Hepatocyte (in vitro differentiated cells): Measurements from ENCODE around the gene GNAT2. TPM values are rescaled to one million over a fixed set of nuclear protein-coding genes. Genes with fewer than 3 reads are reported as not detected.

Source experiments
- DNase-seq: peaks from one replicate; pipeline ENCODE4 v3.0.0-alpha.2; 2016; ENCODE audit warnings: low spot score
- H2AFZ ChIP-seq: fragments of 200-600 bp; sonication (generic); 2 replicates; pipeline ENCODE4 v1.6.0; 2016; ENCODE audit warnings: antibody characterized with exemption, mild to moderate bottlenecking
- H3K27ac ChIP-seq: fragments of 200-600 bp; sonication (generic); 2 replicates; pipeline ENCODE4 v1.5.1; 2016; ENCODE audit warnings: mild to moderate bottlenecking
- H3K27me3 ChIP-seq: fragments of 200-600 bp; sonication (generic); 2 replicates; pipeline ENCODE4 v1.6.1; 2016
- H3K36me3 ChIP-seq: fragments of 200-600 bp; sonication (generic); replicated peaks from 2 replicates; pipeline ENCODE4 v1.5.1; 2016; ENCODE audit warnings: low read depth; ENCODE audit not compliant: insufficient read depth
- H3K4me1 ChIP-seq: fragments of 200-600 bp; sonication (generic); 2 replicates; pipeline ENCODE4 v1.5.1; 2016; ENCODE audit warnings: mild to moderate bottlenecking, moderate library complexity; ENCODE audit not compliant: insufficient read depth
- H3K4me2 ChIP-seq: fragments of 200-600 bp; sonication (generic); 2 replicates; pipeline ENCODE4 v1.6.0; 2016
- H3K4me3 ChIP-seq: fragments of 200-600 bp; sonication (generic); 2 replicates; pipeline ENCODE4 v1.5.1; 2016; ENCODE audit warnings: mild to moderate bottlenecking
- H3K79me2 ChIP-seq: fragments of 200-600 bp; sonication (generic); 2 replicates; pipeline ENCODE4 v1.6.0; 2017; ENCODE audit warnings: mild to moderate bottlenecking
- H3K9me2 ChIP-seq: fragments of 200-600 bp; sonication (generic); replicated peaks from 2 replicates; pipeline ENCODE4 v1.6.0; 2017; ENCODE audit warnings: mild to moderate bottlenecking; ENCODE audit not compliant: insufficient read depth
- H3K9me3 ChIP-seq: fragments of 200-600 bp; sonication (generic); 2 replicates; pipeline ENCODE4 v1.5.1; 2016; ENCODE audit warnings: low read depth, mild to moderate bottlenecking
- H4K20me1 ChIP-seq: fragments of 200-600 bp; sonication (generic); 2 replicates; pipeline ENCODE4 v1.6.0; 2016; ENCODE audit warnings: mild to moderate bottlenecking; ENCODE audit not compliant: insufficient read depth, poor library complexity, severe bottlenecking
- CTCF ChIP-seq: fragments of 200-600 bp; sonication (generic); IDR thresholded peaks from 2 replicates; pipeline ENCODE4 v1.5.1; 2016; ENCODE audit warnings: antibody characterized with exemption, mild to moderate bottlenecking; ENCODE audit not compliant: poor library complexity
- EZH2 ChIP-seq: fragments of 200-600 bp; sonication (generic); IDR thresholded peaks from 2 replicates; pipeline ENCODE4 v1.6.1; 2016; ENCODE audit warnings: antibody characterized with exemption, mild to moderate bottlenecking, borderline replicate concordance
- EZH2phosphoT487 ChIP-seq: fragments of 200-600 bp; sonication (generic); IDR thresholded peaks from one replicate; pipeline ENCODE4 v1.6.1; 2018; ENCODE audit warnings: antibody characterized with exemption, mild to moderate bottlenecking, low read depth, moderate library complexity; ENCODE audit not compliant: unreplicated experiment, severe bottlenecking
- WGBS: methylation state at CpG from one replicate; pipeline ENCODE4 v1.1.6; 2016; ENCODE audit warnings: low lambda C conversion rate; ENCODE audit errors: missing lambda C conversion rate; 5-methylcytosine and 5-hydroxymethylcytosine counted together
- polyA plus RNA-seq: library from polyadenylated mRNA; unstranded; fragments of >200 nt; fragmentation: Nextera tagmentation; extraction: Ambion mirVana; gene quantifications from 2 replicates; pipeline ENCODE4 v1.2.1, GENCODE V29; 2016
- total RNA-seq: library from RNA; depleted of rRNA; stranded (reverse); fragments of >200 nt; gene quantifications from 2 replicates; pipeline ENCODE4 v1.2.3, GENCODE V29; 2014

Gene GNAT2
- total and polyA plus RNA-seq, 2 experiments from 2014 or later, result 0.18 TPM; not detected in 1

DNA sequence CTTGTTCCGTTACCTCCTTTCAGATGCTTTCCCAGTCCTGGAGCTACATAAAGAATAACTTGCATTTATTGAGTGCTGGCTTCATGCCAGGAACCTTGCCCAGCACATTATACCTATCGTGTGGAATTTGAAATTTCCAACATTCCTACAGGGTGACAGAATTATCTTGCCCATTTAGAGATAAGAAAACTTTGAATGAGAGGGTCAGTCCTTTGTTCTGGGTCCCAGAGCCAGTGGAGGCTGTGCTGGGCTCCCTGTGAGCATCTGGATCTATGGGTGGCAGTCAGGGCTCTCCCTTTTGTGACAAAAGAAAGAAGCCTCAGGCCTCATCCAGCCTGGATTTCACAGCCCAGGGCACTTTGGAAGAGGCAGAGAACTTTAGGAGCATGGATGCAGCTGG is 39.7 kb upstream of the GNAT2 start:
- TF ChIP-seq CTCF (no peak), EZH2phosphoT487 (no peak), EZH2 (no peak)
- Histone ChIP-seq H3K36me3 (no peaks in the 10 kb centered on the region), H2AFZ (no peak overlapping the region), H3K27ac (no peak overlapping the region), H3K4me3 (no peak overlapping the region), H3K4me2 (no peak overlapping the region), H4K20me1 (no peaks in the 10 kb centered on the region), H3K9me2 (no peaks in the 10 kb centered on the region), H3K79me2 (peaks cover 6% of the 10 kb centered on the region), H3K27me3 (no peaks in the 10 kb centered on the region), H3K4me1 (peaks cover 9% of the 10 kb centered on the region), H3K9me3 (no peaks in the 10 kb centered on the region)
- peak; percentile 30 for DNase-seq
- WGBS, result 80% methylated on average over 2 of the region's 2 CpGs

GRCh38 chr1:109658533-109659042 is 39.2 kb upstream of the GNAT2 start:
- Histone ChIP-seq H4K20me1 (no peaks in the 10 kb centered on the region), H3K27ac (no peak overlapping the region), H3K9me2 (no peaks in the 10 kb centered on the region), H3K4me2 (no peak overlapping the region), H3K36me3 (no peaks in the 10 kb centered on the region), H3K4me1 (peaks cover 9% of the 10 kb centered on the region), H3K4me3 (no peak overlapping the region), H3K27me3 (no peaks in the 10 kb centered on the region), H3K79me2 (peaks cover 6% of the 10 kb centered on the region), H2AFZ (no peak overlapping the region), H3K9me3 (no peaks in the 10 kb centered on the region)
- WGBS, result 64% methylated on average over 3 of the region's 3 CpGs
- TF ChIP-seq EZH2, result no peak
- TF ChIP-seq EZH2phosphoT487, result no peak
- TF ChIP-seq CTCF, result no peak
- no peak for DNase-seq

- TF ChIP-seq EZH2, result no peak
- no peak for TF ChIP-seq EZH2phosphoT487
- TF ChIP-seq CTCF, result no peak
- Histone ChIP-seq H4K20me1 (no peaks in the 10 kb centered on the region), H3K79me2 (peaks cover 6% of the 10 kb centered on the region), H3K4me3 (no peak overlapping the region), H3K4me1 (peaks cover 9% of the 10 kb centered on the region), H3K27me3 (no peaks in the 10 kb centered on the region), H3K9me3 (no peaks in the 10 kb centered on the region), H3K27ac (no peak overlapping the region), H2AFZ (no peak overlapping the region), H3K9me2 (no peaks in the 10 kb centered on the region), H3K4me2 (peak overlapping the region; percentile 79), H3K36me3 (no peaks in the 10 kb centered on the region)
- DNase-seq, result no peak
- 89% methylated on average over 7 of the region's 7 CpGs for WGBS
Measured at GRCh38 chr1:109657970-109658369, 38.6 kb upstream of the GNAT2 start.

GRCh38 chr1:109657395-109657794 is 38.0 kb upstream of the GNAT2 start:
- WGBS, result 96% methylated on average over 4 of the region's 4 CpGs
- Histone ChIP-seq H4K20me1 (no peaks in the 10 kb centered on the region), H3K27ac (no peak overlapping the region), H3K9me2 (no peaks in the 10 kb centered on the region), H3K36me3 (no peaks in the 10 kb centered on the region), H3K4me3 (no peak overlapping the region), H2AFZ (no peak overlapping the region), H3K4me1 (peaks cover 9% of the 10 kb centered on the region), H3K27me3 (no peaks in the 10 kb centered on the region), H3K4me2 (peak overlapping the region; percentile 79), H3K9me3 (no peaks in the 10 kb centered on the region), H3K79me2 (peaks cover 6% of the 10 kb centered on the region)
- no peak for DNase-seq
- no peak for TF ChIP-seq CTCF
- TF ChIP-seq EZH2phosphoT487, result no peak
- no peak for TF ChIP-seq EZH2
